OCI-LY7 (cell line): ENCODE measurements around the gene LIMK2. TPM values are rescaled to one million over a fixed set of nuclear protein-coding genes. Genes with fewer than 3 reads are reported as not detected.

ENCODE experiments used
- BruUV-seq: library from RNA; stranded (reverse); fragments of 400-500 nt; replicated peaks from 2 replicates; lab custom pipeline; 2021; lab: Mats Ljungman, UMichigan
- CTCF ChIA-PET: fragments of 300-600 bp; sonication (Branson Sonifier 250); formaldehyde crosslinking; loops from one replicate; lab custom pipeline; 2022; ENCODE audit warnings: antibody characterized with exemption; ENCODE audit not compliant: unreplicated experiment; lab: Charles Lee
- POLR2A ChIA-PET: fragments of 300-600 bp; sonication (Branson Sonifier 250); formaldehyde crosslinking; loops from one replicate; lab custom pipeline; 2022; ENCODE audit warnings: antibody characterized with exemption; lab: Charles Lee
- DNase-seq: peaks from one replicate; pipeline ENCODE4 v3.0.0-alpha.2; 2015; ENCODE audit warnings: low spot score
- H2AFZ ChIP-seq: fragments of 200-600 bp; sonication (generic), shearing (Covaris generic); 2 replicates; pipeline ENCODE4 v1.6.1; 2014; ENCODE audit warnings: mild to moderate bottlenecking, antibody characterized with exemption, low read length, moderate library complexity
- H3K27ac ChIP-seq: fragments of 200-600 bp; sonication (generic); 2 replicates; pipeline ENCODE4 v1.5.1; 2014; ENCODE audit warnings: mixed run types, low read depth, mild to moderate bottlenecking, moderate library complexity, low read length, inconsistent platforms; ENCODE audit not compliant: poor library complexity, severe bottlenecking
- H3K36me3 ChIP-seq: fragments of 200-600 bp; sonication (generic); 2 replicates; pipeline ENCODE4 v1.6.1; 2014; ENCODE audit warnings: mild to moderate bottlenecking, antibody characterized with exemption, low read length, moderate library complexity, mixed read lengths; ENCODE audit not compliant: insufficient read depth
- H3K4me1 ChIP-seq: fragments of 200-600 bp; sonication (generic); 2 replicates; pipeline ENCODE4 v1.5.1; 2014; ENCODE audit warnings: mild to moderate bottlenecking, low read length; ENCODE audit not compliant: insufficient read depth, poor library complexity, severe bottlenecking
- H3K4me2 ChIP-seq: fragments of 200-600 bp; sonication (generic); 2 replicates; pipeline ENCODE4 v1.6.1; 2014; ENCODE audit warnings: mild to moderate bottlenecking, low read length
- H3K4me3 ChIP-seq: fragments of 200-600 bp; sonication (generic); 2 replicates; pipeline ENCODE4 v1.5.1; 2014; ENCODE audit warnings: mild to moderate bottlenecking, low read depth, low read length; ENCODE audit not compliant: poor library complexity, severe bottlenecking
- H3K79me2 ChIP-seq: fragments of 200-600 bp; sonication (generic); 2 replicates; pipeline ENCODE4 v1.6.1; 2016; ENCODE audit warnings: low read depth, mild to moderate bottlenecking, low read length, moderate library complexity, mixed read lengths; ENCODE audit not compliant: insufficient read depth
- H3K9me2 ChIP-seq: fragments of 200-600 bp; sonication (generic); 2 replicates; pipeline ENCODE4 v1.6.1; 2016; ENCODE audit warnings: mild to moderate bottlenecking, low read length, mixed read lengths; ENCODE audit not compliant: insufficient read depth
- H3K9me3 ChIP-seq: fragments of 200-600 bp; sonication (generic); 2 replicates; pipeline ENCODE4 v1.6.1; 2014; ENCODE audit warnings: mild to moderate bottlenecking, mixed run types, low read length, mixed read lengths
- H4K20me1 ChIP-seq: fragments of 200-600 bp; sonication (generic); 2 replicates; pipeline ENCODE4 v1.6.1; 2014; ENCODE audit warnings: mild to moderate bottlenecking, antibody characterized with exemption, low read length, moderate library complexity, mixed read lengths; ENCODE audit not compliant: insufficient read depth
- CTCF ChIP-seq: fragments of 200-600 bp; sonication (generic); conservative IDR thresholded peaks from 2 replicates; pipeline ENCODE4 v1.5.1; 2014; ENCODE audit warnings: mild to moderate bottlenecking, antibody characterized with exemption, low read length, moderate library complexity, mixed read lengths
- EZH2phosphoT487 ChIP-seq: fragments of 200-600 bp; sonication (generic); IDR thresholded peaks from 2 replicates; pipeline ENCODE4 v1.6.1; 2018; ENCODE audit warnings: low read depth, borderline replicate concordance, mild to moderate bottlenecking, mixed run types, antibody characterized with exemption, low read length, moderate library complexity, mixed read lengths
- intact Hi-C: fragments of 100-400 bp; cut with micrococcal nuclease; formaldehyde crosslinking; loops from one replicate; pipeline ENCODE4 v1.10.0; 2022; ENCODE audit not compliant: unreplicated experiment
- total RNA-seq, 2 experiments: library from RNA; depleted of rRNA in 1 of 2; stranded (reverse); fragments of >200 nt in 1 of 2; shearing (Covaris generic) in 1 of 2; gene quantifications; 2 replicates each; pipeline ENCODE4 v1.2.3, GENCODE V29; 2014 to 2022

LIMK2 gene
- total RNA-seq, 2 experiments from 2014 or later, result 16.2 to 24.8 TPM

GRCh38 chr22:31206896-31207687 is 5.0 kb upstream of the LIMK2 start:
- POLR2A ChIA-PET, result interaction anchor here (0.7 to 1.3 kb wide), 3 partner anchors 14 to 156 kb away, joined by 3 to 6 read pairs (median 4); no protein-coding TSS in a partner anchor

GRCh38 chr22:31210556-31211421 is 1.3 kb upstream of the LIMK2 start:
- no peak for TF ChIP-seq CTCF
- TF ChIP-seq EZH2phosphoT487, result no peak
- Histone ChIP-seq H4K20me1 (no peaks in the 10 kb centered on the region), H3K27ac (no peak overlapping the region), H2AFZ (peak overlapping the region; percentile 87; the same call in 1 of the 2 replicates), H3K9me3 (no peaks in the 10 kb centered on the region), H3K4me3 (no peak overlapping the region), H3K9me2 (no peaks in the 10 kb centered on the region), H3K4me2 (no peak overlapping the region; the same call in 1 of the 2 replicates), H3K36me3 (no peaks in the 10 kb centered on the region), H3K79me2 (peaks cover 6% of the 10 kb centered on the region; the same call in 1 of the 2 replicates), H3K4me1 (peaks cover 16% of the 10 kb centered on the region)
- ChIA-PET POLR2A (interaction anchor here (0.6 to 3.2 kb wide), 2 partner anchors 29 to 79 kb away, joined by 3 to 10 read pairs; no protein-coding TSS in a partner anchor), CTCF (interaction anchor here (0.5 to 2.1 kb wide), 5 partner anchors 9 to 62 kb away, joined by 3 to 8 read pairs (median 5); no protein-coding TSS in a partner anchor)
- intact Hi-C loops, result loop anchor here (5.0 kb wide), 2 partner anchors 82 to 128 kb away; partner anchors contain the start of genes PIK3IP1 and SMTN
- DNase-seq, result no peak
- no TSS peak for BruUV-seq

More at GRCh38 chr22:31206896-31207687, 5.0 kb upstream of the LIMK2 start:
- H4K20me1 ChIP-seq, result no peaks in the 10 kb centered on the region
- no peak overlapping the region for H3K4me3 ChIP-seq
- intact Hi-C loops, result no loop called here
- H3K4me2 ChIP-seq, result no peak overlapping the region
- no peaks in the 10 kb centered on the region for H3K36me3 ChIP-seq
- no peak for TF ChIP-seq EZH2phosphoT487
- TF ChIP-seq CTCF, result no peak
- CTCF ChIA-PET, result interaction anchor here (0.6 kb wide), 1 partner anchor 99 kb away, joined by 3 read pairs; no protein-coding TSS in a partner anchor
- H3K4me1 ChIP-seq, result peaks cover 15% of the 10 kb centered on the region
- no peaks in the 10 kb centered on the region for H3K9me3 ChIP-seq
- no TSS peak for BruUV-seq
- no peaks in the 10 kb centered on the region for H3K9me2 ChIP-seq
- H2AFZ ChIP-seq, result no peak overlapping the region
- no peak for DNase-seq
- H3K27ac ChIP-seq, result no peak overlapping the region
- no peaks in the 10 kb centered on the region for H3K79me2 ChIP-seq
